GM12891 (cell line): Measurements from ENCODE around the gene TDRD7.
"Not testable (repeated sequence)": the region's sequence is repeated elsewhere in the genome, so short reads cannot be mapped to it uniquely, and the experiment has no call there.

Experiments used
- DNase-seq: peaks from one replicate; pipeline ENCODE4 v3.0.0; 2011; ENCODE audit warnings: low spot score; ENCODE audit not compliant: insufficient read length
- FAIRE-seq: peaks from 2 replicates; lab custom pipeline; 2011; peaks lifted over from hg19 to GRCh38; lab: Jason Lieb, UNC
- PAX5 ChIP-seq: IDR thresholded peaks from 2 replicates; pipeline ENCODE4 v1.6.1; 2011; ENCODE audit warnings: low read length, moderate library complexity, mild to moderate bottlenecking; ENCODE audit not compliant: insufficient read depth, severe bottlenecking
- POLR2A ChIP-seq: IDR thresholded peaks from 2 replicates; pipeline ENCODE4 v1.6.1; 2011; ENCODE audit warnings: low read depth, low read length, control low read depth
- POLR2AphosphoS5 ChIP-seq: IDR thresholded peaks from 2 replicates; pipeline ENCODE4 v1.6.1; 2011; ENCODE audit warnings: low read depth, low read length, control low read depth
- POU2F2 ChIP-seq: IDR thresholded peaks from 2 replicates; pipeline ENCODE4 v1.6.1; 2011; ENCODE audit warnings: low read depth, mild to moderate bottlenecking, control low read depth, low read length, moderate library complexity
- SPI1 ChIP-seq: IDR thresholded peaks from 2 replicates; pipeline ENCODE4 v1.6.1; 2011; ENCODE audit warnings: low read depth, low read length, control low read depth
- TAF1 ChIP-seq: IDR thresholded peaks from 2 replicates; pipeline ENCODE4 v1.6.1; 2011; ENCODE audit warnings: low read depth, low read length, control low read depth

Gene TDRD7

GRCh38 chr9:97475059-97475458 lies 63.2 kb downstream of the TDRD7 start:
- no peak for DNase-seq
- TF ChIP-seq TAF1 (no peak), POLR2A (no peak), PAX5 (no peak), POU2F2 (no peak), POLR2AphosphoS5 (no peak), SPI1 (no peak)
- no peak for FAIRE-seq

- TF ChIP-seq SPI1 = no peak
- no peak for TF ChIP-seq POLR2AphosphoS5
- no peak for TF ChIP-seq POU2F2
- no peak for TF ChIP-seq POLR2A
- no peak for TF ChIP-seq TAF1
- TF ChIP-seq PAX5 = no peak
- no peak for DNase-seq
- no peak for FAIRE-seq
These were observed 66.5 kb downstream of the TDRD7 start for GRCh38 chr9:97478301-97478981.

GRCh38 chr9:97479496-97480159 lies 67.7 kb downstream of the TDRD7 start:
- FAIRE-seq (no peak), DNase-seq (no peak)
- TF ChIP-seq POU2F2 (no peak), POLR2AphosphoS5 (no peak), TAF1 (no peak), PAX5 (no peak), POLR2A (no peak), SPI1 (no peak)

GRCh38 chr9:97480174-97480573 lies 68.3 kb downstream of the TDRD7 start:
- DNase-seq = no peak
- TF ChIP-seq TAF1 (no peak), POLR2A (no peak), SPI1 (no peak), POU2F2 (no peak), POLR2AphosphoS5 (no peak), PAX5 (no peak)
- no peak for FAIRE-seq

- no peak for FAIRE-seq
- no peak for TF ChIP-seq POLR2AphosphoS5
- DNase-seq = no peak
These were observed 68.9 kb downstream of the TDRD7 start for GRCh38 chr9:97480749-97481148.

- DNase-seq = no peak
- FAIRE-seq = no peak
- TF ChIP-seq POU2F2 = no peak
- no peak for TF ChIP-seq POLR2A
- TF ChIP-seq POLR2AphosphoS5 = no peak
- TF ChIP-seq TAF1 = no peak
- TF ChIP-seq SPI1 = no peak
- no peak for TF ChIP-seq PAX5
These were observed 72.2 kb downstream of the TDRD7 start for GRCh38 chr9:97484134-97484533.

GRCh38 chr9:97487107-97487506 lies 75.2 kb downstream of the TDRD7 start:
- DNase-seq (no peak), FAIRE-seq (peak; percentile 67)
- TF ChIP-seq POLR2A (no peak), TAF1 (no peak), POLR2AphosphoS5 (no peak), POU2F2 (no peak), SPI1 (no peak), PAX5 (no peak)

GRCh38 chr9:97487861-97488260 lies 76.0 kb downstream of the TDRD7 start:
- DNase-seq = no peak
- no peak for FAIRE-seq
- no peak for TF ChIP-seq SPI1
- no peak for TF ChIP-seq TAF1
- no peak for TF ChIP-seq POLR2AphosphoS5
- TF ChIP-seq POU2F2 = no peak
- TF ChIP-seq POLR2A = no peak
- TF ChIP-seq PAX5 = no peak

GRCh38 chr9:97491216-97491999 lies 79.5 kb downstream of the TDRD7 start:
- no peak for DNase-seq
- TF ChIP-seq SPI1 (no peak), POLR2AphosphoS5 (no peak), POLR2A (no peak), PAX5 (no peak), TAF1 (no peak), POU2F2 (no peak)
- FAIRE-seq = no peak

- DNase-seq, FAIRE-seq: not testable (repeated sequence)
These were observed 85.9 kb downstream of the TDRD7 start for GRCh38 chr9:97497558-97498375.

- not testable (repeated sequence) for FAIRE-seq, DNase-seq
These were observed 87.0 kb downstream of the TDRD7 start for GRCh38 chr9:97498846-97499245.
